SH-SY5Y (cell line): ENCODE data around the gene CTSD.

ENCODE experiments used
- GATA2 ChIP-seq: IDR thresholded peaks from 2 replicates; pipeline ENCODE4 v1.6.1; 2011; ENCODE audit warnings: mild to moderate bottlenecking, low read depth, low read length
- GATA3 ChIP-seq: IDR thresholded peaks from 2 replicates; pipeline ENCODE4 v1.6.1; 2011; ENCODE audit warnings: low read depth, mild to moderate bottlenecking, low read length, moderate library complexity

The CTSD gene

DNA sequence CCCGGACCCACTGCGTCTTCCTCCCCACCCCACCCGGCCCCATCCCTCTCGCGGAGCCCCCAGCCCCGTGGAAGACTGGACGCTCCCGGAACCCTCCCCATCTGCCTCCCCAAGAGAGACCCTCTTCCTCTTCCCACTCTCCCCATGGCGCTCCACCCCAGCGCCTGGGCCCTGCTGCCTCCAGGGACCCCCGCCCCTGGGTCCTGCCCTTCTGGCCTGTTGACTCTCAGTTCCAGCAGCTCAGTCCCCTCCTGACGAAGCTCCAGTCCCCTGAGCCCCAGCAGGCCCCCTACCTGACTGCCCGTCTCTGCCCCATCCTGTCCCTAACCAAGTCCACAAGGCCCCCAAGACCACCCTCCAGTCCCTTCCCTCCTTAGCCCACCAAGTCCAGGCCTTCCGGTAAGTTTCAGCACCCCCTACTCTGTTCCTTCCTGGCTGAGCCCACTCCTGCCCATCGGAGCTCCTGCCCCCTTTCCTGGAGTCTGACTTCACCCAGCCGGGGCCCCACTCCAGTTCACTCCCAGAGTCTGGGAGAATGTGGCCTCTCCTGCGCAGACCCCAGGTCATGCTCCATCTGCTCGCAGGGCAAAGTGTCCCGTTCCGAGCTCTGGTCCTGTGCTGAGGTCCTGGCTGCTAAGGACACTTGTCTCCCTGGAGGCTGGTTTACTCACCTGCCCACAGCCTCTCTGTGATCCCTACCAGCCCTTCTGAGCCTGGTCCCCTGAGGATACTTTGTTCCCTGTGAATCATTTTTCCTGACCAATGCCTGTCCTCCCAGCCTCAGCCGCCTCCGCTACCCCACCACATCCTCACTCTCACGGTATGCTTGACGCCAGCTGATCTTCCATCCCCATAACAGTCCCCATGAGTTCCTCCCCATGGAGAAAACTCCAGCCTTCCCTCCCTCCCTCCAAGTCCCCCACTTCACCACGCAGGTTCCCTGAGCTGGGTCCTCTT is 14.1 kb downstream of the CTSD start:
- TF ChIP-seq GATA2 (no peak), GATA3 (no peak)

- TF ChIP-seq GATA2 (no peak), GATA3 (no peak)
These were observed 14.9 kb downstream of the CTSD start for GRCh38 chr11:1748636-1749394.

DNA sequence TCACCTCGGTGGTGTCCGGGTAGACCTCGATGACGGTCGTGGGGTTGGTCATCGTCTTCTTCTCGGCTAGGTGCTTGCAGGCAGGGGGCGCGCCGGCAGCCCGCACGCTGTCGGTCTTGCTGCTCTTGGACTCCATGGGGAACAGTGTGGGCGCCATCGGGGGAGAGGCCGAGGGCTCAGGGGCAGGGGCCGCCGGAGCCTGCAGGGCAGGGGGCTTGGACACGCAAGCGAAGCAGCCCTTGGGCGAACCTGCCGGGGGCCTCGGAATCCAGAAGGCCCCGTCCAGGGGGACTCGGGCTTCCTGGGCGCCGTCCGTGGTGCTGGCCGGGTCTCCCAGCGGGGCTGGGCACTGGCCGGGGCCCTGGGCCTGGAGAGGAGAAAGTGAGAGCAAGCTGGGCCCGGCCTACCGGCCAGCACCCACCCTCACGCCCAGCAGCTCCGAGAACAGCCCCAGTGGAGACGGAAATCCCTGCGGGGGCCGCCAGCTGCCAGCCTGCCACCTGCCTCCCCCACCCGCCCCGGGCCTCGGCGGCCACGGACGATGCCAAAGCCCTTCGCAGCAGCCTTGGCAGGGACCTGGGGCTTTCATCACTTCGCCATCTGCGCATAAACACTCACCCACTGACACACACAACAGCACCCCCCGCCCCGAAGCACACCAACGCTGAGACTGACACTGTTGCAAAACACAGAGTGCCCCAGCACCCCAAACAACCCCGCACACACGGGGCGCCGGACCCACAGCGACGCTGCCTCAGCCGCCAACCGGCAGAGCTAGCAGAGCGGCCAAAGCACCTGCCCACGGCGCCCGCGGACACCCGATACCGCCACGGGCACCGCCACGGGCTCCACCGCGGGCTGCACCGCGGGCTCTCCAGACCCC is 15.7 kb downstream of the CTSD start:
- TF ChIP-seq GATA2 (no peak), GATA3 (no peak)

DNA sequence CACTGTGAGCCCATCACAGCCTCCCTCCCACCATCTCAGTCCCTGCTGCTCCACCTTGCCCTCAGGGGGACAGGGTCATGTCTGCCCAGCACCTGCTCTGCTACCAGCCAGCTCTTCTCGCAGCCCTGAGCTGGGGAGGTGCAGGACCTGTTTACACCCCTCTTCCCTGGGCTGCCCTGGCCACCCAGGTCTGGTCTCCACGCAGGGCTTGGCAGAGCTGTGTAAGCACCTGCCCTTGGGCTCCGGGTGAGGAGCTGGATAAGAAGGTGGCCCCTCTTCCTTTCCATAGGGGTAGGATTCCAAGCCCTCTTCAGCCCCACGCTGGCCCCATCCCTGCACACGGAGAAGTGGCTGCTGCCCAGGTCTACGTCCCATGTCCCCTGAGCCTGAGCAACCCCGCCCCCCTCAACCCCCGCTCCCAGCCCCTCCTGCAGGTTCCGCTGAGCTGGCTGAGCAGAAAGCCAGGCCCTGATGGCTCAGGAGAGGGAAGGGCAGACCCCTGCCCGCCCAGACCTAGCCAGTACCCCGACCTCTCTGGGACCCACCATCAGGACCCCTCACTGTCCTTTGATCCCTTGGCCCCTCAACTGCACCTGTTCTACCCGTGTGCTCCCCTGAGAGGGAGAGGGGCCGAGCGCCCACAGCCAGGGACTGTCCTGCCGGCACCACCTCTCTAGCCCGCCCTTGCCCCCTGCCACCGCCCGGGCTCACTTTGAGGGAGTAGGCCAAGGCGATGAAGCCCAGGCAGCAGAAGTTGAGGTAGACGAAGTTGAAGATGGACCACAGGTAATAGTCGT is 16.6 kb downstream of the CTSD start:
- TF ChIP-seq GATA2 (no peak), GATA3 (no peak)

DNA sequence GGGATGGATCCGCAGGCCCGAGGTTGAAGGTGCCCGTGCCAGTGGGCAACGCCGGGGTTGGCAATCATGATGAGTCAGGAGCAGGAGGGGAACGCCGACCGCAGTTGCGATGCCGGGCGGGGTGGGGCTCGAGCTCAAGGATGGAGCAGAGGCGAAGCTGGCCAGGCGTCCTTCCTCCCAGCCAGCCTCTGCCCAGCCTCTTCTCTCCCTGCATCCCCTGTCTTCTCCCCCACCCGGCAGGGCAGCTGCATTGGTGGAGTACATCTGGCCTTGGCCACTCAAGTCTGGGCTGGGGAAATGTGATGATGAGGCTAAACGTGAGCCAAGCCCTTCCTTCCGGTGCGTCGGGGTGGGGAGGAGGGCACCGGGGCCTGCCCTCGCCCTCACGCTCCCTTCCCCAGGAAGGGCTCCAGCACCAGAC is 17.2 kb downstream of the CTSD start:
- no peak for TF ChIP-seq GATA2
- TF ChIP-seq GATA3, result no peak

DNA sequence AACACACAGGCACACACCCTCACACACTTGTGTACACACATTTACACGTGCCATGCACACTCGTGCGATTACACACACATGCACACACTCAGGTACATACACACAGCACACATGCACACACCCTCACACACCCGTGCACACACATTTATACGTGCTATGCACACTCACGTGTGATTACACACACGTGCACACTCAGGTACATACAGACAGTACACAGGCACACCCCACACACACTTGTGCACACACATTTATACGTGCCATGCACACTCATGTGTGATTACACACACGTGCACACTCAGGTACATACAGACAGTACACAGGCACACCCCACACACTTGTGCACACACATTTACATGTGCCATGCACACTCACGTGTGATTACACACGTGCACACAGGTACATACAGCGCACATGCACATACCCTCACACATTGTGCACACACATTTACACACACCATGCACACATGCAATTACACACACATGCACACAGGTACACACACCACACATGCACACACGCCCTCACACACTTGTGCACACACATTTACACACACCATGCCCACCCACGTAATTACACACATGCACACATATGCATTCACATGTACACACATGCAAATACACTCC is 17.9 kb downstream of the CTSD start:
- TF ChIP-seq GATA3, result no peak

DNA sequence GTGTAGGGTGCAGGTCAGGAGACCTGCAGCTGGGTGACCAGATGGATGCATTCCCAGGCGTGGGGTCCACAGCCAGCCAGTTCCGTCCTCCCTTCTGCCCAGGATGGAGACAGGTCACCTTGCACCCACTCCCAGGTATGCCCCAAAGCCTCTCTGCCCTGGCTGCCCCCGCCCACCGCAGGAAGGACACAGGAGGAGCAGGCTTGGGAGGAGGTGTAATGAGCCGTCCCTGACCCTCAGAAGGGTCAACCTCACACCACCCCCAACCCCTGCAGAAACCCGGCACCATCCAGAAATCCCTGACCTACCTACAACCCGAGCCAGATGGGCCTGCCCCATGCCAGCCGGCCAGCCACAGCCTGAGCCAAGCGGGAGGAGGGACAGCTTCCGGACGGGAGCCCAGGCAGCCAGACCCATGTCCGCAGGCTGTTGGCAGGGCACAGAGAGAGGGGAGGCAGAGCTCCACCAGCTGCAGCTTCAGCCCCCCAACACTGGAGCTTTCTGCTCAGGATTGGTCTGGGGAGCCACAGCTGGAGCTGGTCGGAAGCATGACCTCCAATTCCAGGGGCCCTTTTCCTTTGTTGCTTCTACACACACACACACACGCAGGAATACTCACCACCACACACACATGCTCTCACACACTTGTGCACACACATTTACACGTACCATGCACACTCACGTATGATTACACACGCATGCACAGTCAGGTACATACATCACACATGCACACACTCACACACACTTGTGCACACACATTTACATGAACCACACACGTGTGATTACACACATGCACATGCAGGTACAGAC is 18.6 kb downstream of the CTSD start:
- no peak for TF ChIP-seq GATA2
- TF ChIP-seq GATA3, result no peak

DNA sequence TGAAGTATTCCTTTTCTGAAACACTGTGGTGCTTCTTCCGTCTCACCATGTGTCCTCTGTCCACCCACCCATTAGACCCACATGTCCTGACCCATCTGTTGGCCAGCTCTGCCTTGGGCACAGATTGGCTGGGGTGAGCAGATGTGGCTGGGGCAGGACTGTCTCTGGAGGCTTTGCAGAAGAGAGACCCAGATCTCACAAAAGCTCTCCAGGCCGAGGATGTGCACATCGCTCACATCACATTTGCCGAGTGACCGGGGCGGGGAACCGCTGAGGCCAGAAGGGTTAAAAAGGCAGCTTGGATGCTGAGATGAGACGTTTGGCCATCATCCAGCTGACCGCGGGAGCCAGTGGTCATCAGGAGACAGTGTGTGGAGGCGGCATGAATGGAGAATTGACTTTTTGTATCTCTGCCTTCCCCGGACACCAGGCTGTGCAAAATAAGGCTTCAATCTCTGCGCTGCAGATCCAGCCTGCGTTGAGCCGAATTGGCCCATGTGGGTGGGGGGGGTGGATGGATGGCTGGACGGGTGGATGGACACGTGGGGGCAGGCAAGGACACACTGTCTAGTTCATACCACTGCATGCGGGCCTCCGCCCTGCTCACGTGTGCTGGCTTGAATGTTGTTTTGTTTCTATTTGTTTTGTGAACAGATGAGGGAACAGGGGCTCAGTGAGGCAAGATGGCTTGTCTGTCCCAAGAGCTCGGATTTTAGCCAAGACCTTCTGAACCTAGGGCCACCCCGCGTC is 19.4 kb downstream of the CTSD start:
- TF ChIP-seq GATA3 (no peak), GATA2 (no peak)

- TF ChIP-seq GATA3 (no peak), GATA2 (no peak)
These were observed 20.1 kb downstream of the CTSD start for GRCh38 chr11:1743585-1744136.

DNA sequence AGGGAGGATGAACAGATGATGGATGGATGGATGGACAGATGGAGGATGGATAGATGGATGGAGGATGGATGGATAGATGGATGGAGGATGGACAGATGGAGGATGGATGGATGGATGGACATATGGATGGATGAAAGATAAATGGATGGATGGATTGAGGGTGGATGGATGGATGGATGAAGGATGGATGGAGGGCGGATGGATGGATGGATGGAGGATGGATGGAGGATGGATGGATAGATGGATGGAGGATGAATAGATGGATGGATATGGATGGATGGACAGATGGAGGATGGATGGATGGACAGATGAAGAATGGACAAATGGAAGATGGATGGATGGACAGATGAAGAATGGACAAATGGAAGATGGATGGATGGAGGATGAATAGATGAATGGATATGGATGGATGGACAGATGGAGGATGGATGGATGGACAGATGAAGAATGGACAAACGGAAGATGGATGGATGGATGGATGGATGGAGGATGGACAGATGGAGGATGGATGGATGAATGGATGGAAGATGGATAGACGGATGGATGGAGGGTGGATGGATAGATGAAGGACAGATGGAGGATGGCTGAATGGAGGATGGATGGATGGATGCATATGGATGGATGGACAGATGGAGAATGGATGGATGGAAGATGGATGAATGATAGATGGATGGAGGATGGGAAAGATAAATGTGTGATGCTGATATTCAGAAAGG is 20.7 kb downstream of the CTSD start:
- no peak for TF ChIP-seq GATA2

- no peak for TF ChIP-seq GATA3
- TF ChIP-seq GATA2, result no peak
These were observed 21.4 kb downstream of the CTSD start for GRCh38 chr11:1742371-1742770.
